NCI-H82 treated with DMSO at 0.1 percent for 48 hours (cell line): ENCODE data around the gene NOP9.
"Not testable (repeated sequence)": the region's sequence is repeated elsewhere in the genome, so short reads cannot be mapped to it uniquely, and the experiment has no call there.

Experiments used
- DNase-seq: peaks from one replicate; lab custom pipeline; 2025; ENCODE audit not compliant: unreplicated experiment; lab: John Stamatoyannopoulos, UW

The NOP9 gene

GRCh38 chr14:24343795-24344660 is 44.4 kb downstream of the NOP9 start:
- no peak for DNase-seq

GRCh38 chr14:24347134-24347533 is 47.5 kb downstream of the NOP9 start:
- DNase-seq = no peak

GRCh38 chr14:24348186-24348585 is 48.5 kb downstream of the NOP9 start:
- no peak for DNase-seq

- DNase-seq = no peak
Measured at GRCh38 chr14:24349742-24350141, 50.1 kb downstream of the NOP9 start.

- no peak for DNase-seq
Measured at GRCh38 chr14:24351517-24351916, 51.9 kb downstream of the NOP9 start.

- DNase-seq = no peak
Measured at GRCh38 chr14:24353559-24354481, 54.2 kb downstream of the NOP9 start.

GRCh38 chr14:24354482-24354825 is 54.8 kb downstream of the NOP9 start:
- DNase-seq = not testable (repeated sequence)

GRCh38 chr14:24355009-24355408 is 55.4 kb downstream of the NOP9 start:
- DNase-seq = no peak

GRCh38 chr14:24356208-24356607 is 56.6 kb downstream of the NOP9 start:
- no peak for DNase-seq
